ENCODE measurements around the gene CCDC170.

GRCh38 chr6:151551223-151551857 is 57.5 kb downstream of the CCDC170 start:
- TF ChIP-seq POU5F1 (IDR thresholded peaks at IDR 0.05; ENCODE audit: low read depth, low read length) (no peak), USF2 (IDR thresholded peaks at IDR 0.05; ENCODE audit: low read length) (no peak), RXRA (IDR thresholded peaks at IDR 0.05; ENCODE audit: insufficient read depth, low read depth, low read length) (no peak), ASH2L (IDR thresholded peaks at IDR 0.05; ENCODE audit: low read length) (no peak), GTF2F1 (IDR thresholded peaks at IDR 0.05; ENCODE audit: borderline replicate concordance, low read depth, low read length) (no peak), CEBPB (IDR thresholded peaks at IDR 0.05; ENCODE audit: low read depth, low read length) (no peak), BCL11A (IDR thresholded peaks at IDR 0.05; ENCODE audit: low read depth in 2 of 2, low read length in 2 of 2) (no peak)
- TF ChIP-seq, protein P1, sequence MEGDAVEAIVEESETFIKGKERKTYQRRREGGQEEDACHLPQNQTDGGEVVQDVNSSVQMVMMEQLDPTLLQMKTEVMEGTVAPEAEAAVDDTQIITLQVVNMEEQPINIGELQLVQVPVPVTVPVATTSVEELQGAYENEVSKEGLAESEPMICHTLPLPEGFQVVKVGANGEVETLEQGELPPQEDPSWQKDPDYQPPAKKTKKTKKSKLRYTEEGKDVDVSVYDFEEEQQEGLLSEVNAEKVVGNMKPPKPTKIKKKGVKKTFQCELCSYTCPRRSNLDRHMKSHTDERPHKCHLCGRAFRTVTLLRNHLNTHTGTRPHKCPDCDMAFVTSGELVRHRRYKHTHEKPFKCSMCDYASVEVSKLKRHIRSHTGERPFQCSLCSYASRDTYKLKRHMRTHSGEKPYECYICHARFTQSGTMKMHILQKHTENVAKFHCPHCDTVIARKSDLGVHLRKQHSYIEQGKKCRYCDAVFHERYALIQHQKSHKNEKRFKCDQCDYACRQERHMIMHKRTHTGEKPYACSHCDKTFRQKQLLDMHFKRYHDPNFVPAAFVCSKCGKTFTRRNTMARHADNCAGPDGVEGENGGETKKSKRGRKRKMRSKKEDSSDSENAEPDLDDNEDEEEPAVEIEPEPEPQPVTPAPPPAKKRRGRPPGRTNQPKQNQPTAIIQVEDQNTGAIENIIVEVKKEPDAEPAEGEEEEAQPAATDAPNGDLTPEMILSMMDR (IDR thresholded peaks at IDR 0.05; ENCODE audit: control extremely low read depth in 1 of 3, insufficient read depth in 1 of 3, low read depth in 1 of 3, low read length in 3 of 3), result no peak
